Subcutaneous adipose tissue (tissue), 4 donors: ENCODE measurements around the gene CBX8. TPM values are rescaled to one million over a fixed set of nuclear protein-coding genes. Genes with fewer than 3 reads are reported as not detected.

ENCODE experiments used
- total RNA-seq, 4 donors: library from RNA; depleted of rRNA; stranded (reverse); fragments of >200 nt; gene quantifications; one replicate each; pipeline ENCODE4 v1.1.0, GENCODE V29; 2016

Gene CBX8
- total RNA-seq, 4 donors from 2014 or later = 0.68 to 3.6 (median 1.5) TPM

Other genes with a start within 250 kb of the CBX8 start
- not detected for gene RBFOX3, start 186.0 kb downstream of the CBX8 start, total RNA-seq
- not detected for gene ENPP7, start 66.1 kb downstream of the CBX8 start, total RNA-seq
- gene CBX2, start 18.9 kb downstream of the CBX8 start, total RNA-seq = 1 to 10 TPM in 1 of 4 donors, under 1 TPM in 3; 0.34 to 3.0 (median 0.68) TPM
- gene CBX4, start 42.4 kb upstream of the CBX8 start, total RNA-seq = 1 to 10 TPM; 3.9 to 9.6 (median 7.6) TPM
- gene TBC1D16, start 238.8 kb upstream of the CBX8 start, total RNA-seq = 100 to 1,000 TPM in 1 of 4 donors, 10 to 100 TPM in 3; 43.5 to 115 (median 60.5) TPM
- gene CCDC40, start 239.6 kb upstream of the CBX8 start, total RNA-seq = 1 to 10 TPM; 3.1 to 5.5 (median 4.6) TPM